ENCODE results near the gene NOS1AP. TPM values are rescaled to one million over a fixed set of nuclear protein-coding genes. Genes with fewer than 3 reads are reported as not detected.

NOS1AP gene
- total RNA-seq, 1 experiment from 2014 or later, result 2.4 TPM

- Mint-ChIP-seq H3K4me3 (ENCODE audit: unreplicated experiment) (no peak overlapping the region), H3K36me3 (ENCODE audit: insufficient read depth, unreplicated experiment) (peaks cover 6% of the 10 kb centered on the region), H3K9me3 (ENCODE audit: unreplicated experiment) (no peaks in the 10 kb centered on the region), H3K27ac (ENCODE audit: low read depth, unreplicated experiment) (peak overlapping the region; percentile 92), H3K4me1 (ENCODE audit: insufficient read depth, unreplicated experiment) (peaks cover 33% of the 10 kb centered on the region), H3K27me3 (ENCODE audit: insufficient read depth, unreplicated experiment) (no peaks in the 10 kb centered on the region)
- BruUV-seq (replicated peaks), result TSS peak; percentile 77
- POLR2A ChIA-PET, result interaction anchor here (0.7 to 4.6 kb wide), 4 partner anchors 7 to 305 kb away, joined by 3 to 77 read pairs (median 4); partner anchors contain the start of genes C1orf226 and NOS1AP
- no peak for DNase-seq (ENCODE audit: unreplicated experiment)
- CTCF ChIA-PET, result interaction anchor here (0.6 to 4.3 kb wide), 5 partner anchors 9 to 1147 kb away, joined by 3 to 27 read pairs (median 3); no protein-coding TSS in a partner anchor
- no peak for TF ChIP-seq CTCF (IDR thresholded peaks at IDR 0.05; ENCODE audit: unreplicated experiment)
- intact Hi-C loops (cut with micrococcal nuclease), result no loop called here
Observed at GRCh38 chr1:162374406-162374805, 304.9 kb downstream of the NOS1AP start.

GRCh38 chr1:162375463-162375862 lies 306.0 kb downstream of the NOS1AP start:
- ChIA-PET CTCF (interaction anchor here (0.5 to 4.3 kb wide), 9 partner anchors 8 to 604 kb away, joined by 3 to 27 read pairs (median 3); no protein-coding TSS in a partner anchor), POLR2A (no interaction called here)
- no peak overlapping the region for H3K4me3 Mint-ChIP-seq (ENCODE audit: unreplicated experiment)
- no TSS peak for BruUV-seq (replicated peaks)
- H3K4me1 Mint-ChIP-seq (ENCODE audit: insufficient read depth, unreplicated experiment), result peaks cover 36% of the 10 kb centered on the region
- peak overlapping the region; percentile 17 for H3K27ac Mint-ChIP-seq (ENCODE audit: low read depth, unreplicated experiment)
- H3K27me3 Mint-ChIP-seq (ENCODE audit: insufficient read depth, unreplicated experiment), result no peaks in the 10 kb centered on the region
- H3K9me3 Mint-ChIP-seq (ENCODE audit: unreplicated experiment), result no peaks in the 10 kb centered on the region
- TF ChIP-seq CTCF (IDR thresholded peaks at IDR 0.05; ENCODE audit: unreplicated experiment), result no peak
- intact Hi-C loops (cut with micrococcal nuclease), result no loop called here
- peaks cover 6% of the 10 kb centered on the region for H3K36me3 Mint-ChIP-seq (ENCODE audit: insufficient read depth, unreplicated experiment)
- DNase-seq (ENCODE audit: unreplicated experiment), result no peak

- H3K36me3 Mint-ChIP-seq (ENCODE audit: insufficient read depth, unreplicated experiment), result peaks cover 6% of the 10 kb centered on the region
- POLR2A ChIA-PET, result interaction anchor here (1.0 kb wide), 1 partner anchor 9 kb away, joined by 3 read pairs; no protein-coding TSS in a partner anchor
- BruUV-seq (replicated peaks), result no TSS peak
Observed at GRCh38 chr1:162376691-162377090, 307.2 kb downstream of the NOS1AP start, which contains the start of gene SPATA46. TSS of gene SPATA46 (minus strand) at chr1:162376854. CDS start at chr1:162376790, 64 bp downstream.

More at GRCh38 chr1:162376691-162377090, 307.2 kb downstream of the NOS1AP start, which contains the start of gene SPATA46:
- peak within 1 kb of the TSS; percentile 18 for H3K27ac Mint-ChIP-seq (ENCODE audit: low read depth, unreplicated experiment)
- H3K9me3 Mint-ChIP-seq (ENCODE audit: unreplicated experiment), result no peaks in the 10 kb centered on the region
- no peak within 1 kb of the TSS for H3K4me3 Mint-ChIP-seq (ENCODE audit: unreplicated experiment)
- no peak for TF ChIP-seq CTCF (IDR thresholded peaks at IDR 0.05; ENCODE audit: unreplicated experiment)
- no peak for DNase-seq (ENCODE audit: unreplicated experiment)
- CTCF ChIA-PET, result interaction anchor here (0.6 to 4.3 kb wide), 6 partner anchors 14 to 321 kb away, joined by 3 to 27 read pairs (median 4); no protein-coding TSS in a partner anchor
- peaks cover 40% of the 10 kb centered on the region for H3K4me1 Mint-ChIP-seq (ENCODE audit: insufficient read depth, unreplicated experiment)
- intact Hi-C loops (cut with micrococcal nuclease), result no loop called here
- no peaks in the 10 kb centered on the region for H3K27me3 Mint-ChIP-seq (ENCODE audit: insufficient read depth, unreplicated experiment)
